ENCODE results near the gene ANO6.

ANO6 gene

GRCh38 chr12:45475594-45475993, 259.7 kb downstream of the ANO6 start:
- no peak for DNase-seq

GRCh38 chr12:45477526-45477925, 261.6 kb downstream of the ANO6 start:
- DNase-seq, result no peak

GRCh38 chr12:45478931-45479330, 263.0 kb downstream of the ANO6 start:
- no peak for DNase-seq

- no peak for DNase-seq
These were observed 265.9 kb downstream of the ANO6 start for GRCh38 chr12:45481746-45482145.

- no peak for DNase-seq
These were observed 267.7 kb downstream of the ANO6 start for GRCh38 chr12:45483571-45483970.

Data from inflammatory macrophage treated with lipopolysaccharide for 1 hour (primary cell).